NCI-H2227 (cell line): ENCODE data around the gene SLC16A13.
"Not testable (repeated sequence)": the region's sequence is repeated elsewhere in the genome, so short reads cannot be mapped to it uniquely, and the experiment has no call there.

Experiments
- DNase-seq: peaks from one replicate; lab custom pipeline; 2025; ENCODE audit not compliant: unreplicated experiment; lab: John Stamatoyannopoulos, UW

SLC16A13 gene

DNA sequence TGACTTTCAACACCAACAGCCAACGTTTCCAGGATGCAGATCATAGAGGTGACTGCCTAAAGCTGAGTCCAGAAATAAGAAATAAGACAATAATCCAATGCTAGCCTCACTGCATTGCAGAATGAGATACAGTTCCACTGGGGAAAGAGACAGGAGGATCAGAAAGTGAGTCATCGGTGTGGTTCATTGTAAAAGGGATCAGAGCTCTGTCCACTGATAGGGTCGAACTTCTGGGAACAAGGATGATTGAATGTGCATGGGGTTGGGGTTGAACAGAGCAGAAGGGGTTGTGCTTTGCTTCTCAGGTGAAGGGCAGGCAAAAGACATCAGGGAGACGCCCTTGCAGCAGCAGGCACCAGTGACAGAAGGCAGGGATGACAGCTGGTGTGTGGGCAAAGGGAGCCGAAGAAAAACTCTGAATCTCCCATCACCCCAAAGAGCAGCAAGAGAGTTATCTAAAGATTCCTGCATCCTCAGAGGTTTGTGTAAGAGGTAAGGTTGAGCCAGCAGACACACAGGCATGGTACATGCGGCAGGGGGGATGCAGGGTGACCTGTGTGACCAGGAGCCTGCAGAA is 27.8 kb downstream of the SLC16A13 start:
- DNase-seq = no peak

DNA sequence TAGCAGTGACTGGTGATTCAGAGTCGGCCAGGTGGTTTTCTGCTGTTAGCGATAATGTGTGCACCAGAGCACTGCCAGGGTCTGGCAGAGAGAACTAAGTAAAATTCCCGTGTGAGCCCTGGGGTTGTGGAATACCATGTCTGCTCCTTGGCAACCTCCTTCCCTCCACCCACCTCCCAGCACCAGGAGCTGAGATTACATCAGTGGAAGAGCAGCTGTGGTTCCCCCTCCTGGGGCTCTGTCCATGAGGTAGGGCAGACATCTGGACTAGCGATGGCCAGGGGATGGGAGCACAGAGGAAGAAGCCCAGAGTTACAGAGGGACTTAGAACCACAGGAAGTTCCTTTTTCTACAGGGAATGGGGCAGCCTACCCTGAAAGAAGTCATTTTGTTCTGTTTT is 28.4 kb downstream of the SLC16A13 start:
- no peak for DNase-seq

DNA sequence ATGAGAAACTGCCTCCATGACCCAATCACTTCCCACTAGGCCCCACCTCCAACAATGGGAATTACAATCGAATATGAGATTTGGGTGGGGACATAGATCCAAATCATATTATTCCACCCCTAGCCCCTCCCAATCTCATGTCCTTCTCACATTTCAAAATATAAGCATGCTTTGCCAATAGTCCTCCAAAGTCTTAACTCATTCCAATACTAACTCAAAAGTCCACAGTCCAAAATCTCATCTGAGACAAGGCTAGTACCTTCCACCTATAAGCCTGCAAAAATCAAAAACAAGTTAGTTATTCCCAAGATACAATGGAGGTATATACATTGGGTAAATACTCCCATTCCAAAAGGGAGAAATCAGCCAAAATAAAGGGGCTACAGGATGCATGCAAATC is 31.4 kb downstream of the SLC16A13 start:
- DNase-seq = no peak

DNA sequence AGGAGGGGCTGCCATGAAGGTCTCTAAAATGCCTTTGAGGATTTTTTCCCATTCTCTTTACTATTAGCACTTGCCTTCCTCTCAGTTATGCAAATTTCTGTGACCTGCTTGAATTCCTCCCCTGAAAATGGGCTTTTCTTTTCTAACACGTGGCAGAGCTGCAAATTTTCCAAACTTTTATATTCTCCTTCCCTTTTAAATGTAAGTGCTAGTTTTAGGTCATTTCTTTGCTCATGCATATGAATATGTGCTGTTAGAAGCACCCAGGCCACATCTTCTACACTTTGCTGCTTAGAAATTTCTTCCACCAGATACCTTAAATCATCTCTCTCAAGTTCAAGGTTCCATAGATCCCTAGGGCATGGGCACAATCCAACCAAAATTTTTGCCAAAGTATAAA is 32.5 kb downstream of the SLC16A13 start:
- no peak for DNase-seq

DNA sequence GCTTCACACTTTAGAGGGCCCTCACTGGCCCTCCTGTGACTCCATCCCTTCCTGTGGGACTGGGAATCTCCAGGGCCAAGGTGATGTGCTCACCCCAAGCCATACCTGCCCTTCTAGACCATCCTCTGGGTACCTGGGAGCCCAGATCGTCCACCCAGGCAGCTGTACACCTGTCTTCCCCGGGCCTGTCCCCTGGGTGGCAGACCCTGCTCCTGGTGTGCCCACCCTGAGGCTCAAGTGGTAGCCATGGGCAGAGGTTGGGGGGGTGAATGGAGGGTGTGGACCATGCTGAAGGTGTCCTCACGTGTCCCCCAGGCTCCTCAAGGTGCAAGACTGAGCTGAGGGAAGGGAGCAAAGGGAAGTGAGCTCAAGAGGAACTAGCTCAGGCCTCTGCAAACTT is 34.9 kb downstream of the SLC16A13 start:
- DNase-seq = no peak

DNA sequence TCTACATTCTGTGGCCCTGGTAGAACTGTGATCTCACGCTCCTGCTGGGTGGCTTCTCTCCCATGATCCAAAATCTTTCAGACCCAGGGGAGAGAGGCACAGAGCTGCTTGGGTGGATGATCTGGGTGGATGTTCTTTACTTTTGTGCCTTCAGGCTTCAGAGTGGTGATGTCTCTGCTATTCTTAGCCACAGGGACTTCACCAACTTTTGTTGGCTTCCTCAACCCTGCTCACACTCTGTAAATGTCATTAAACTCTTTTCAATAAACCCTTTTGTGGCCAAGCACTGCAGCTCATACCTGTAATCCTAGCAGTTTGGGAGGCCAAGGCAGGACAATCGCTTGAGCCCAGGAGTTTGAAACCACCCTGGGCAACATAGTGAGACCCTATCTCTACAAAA is 36.6 kb downstream of the SLC16A13 start:
- DNase-seq = no peak

DNA sequence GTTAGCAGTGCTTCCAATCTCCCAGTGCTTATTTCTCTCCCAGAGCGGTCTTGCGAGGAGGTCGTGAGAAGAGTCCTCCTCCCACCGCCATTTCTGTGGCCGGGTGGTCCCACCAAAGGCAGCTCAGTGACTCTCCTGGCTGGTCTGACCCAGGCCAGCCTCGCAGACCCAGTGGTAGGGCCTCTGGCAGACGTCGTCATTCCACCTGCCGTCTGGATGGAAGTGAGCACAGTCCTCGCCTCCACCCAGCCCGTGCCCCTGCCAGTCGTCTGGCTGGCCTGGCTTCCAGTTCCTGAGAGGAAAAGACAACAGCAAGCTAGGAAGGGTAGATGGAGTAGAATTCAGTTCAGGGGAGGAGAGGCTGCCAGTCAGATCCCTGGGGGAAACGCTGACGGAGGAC is 39.1 kb downstream of the SLC16A13 start:
- DNase-seq = no peak

DNA sequence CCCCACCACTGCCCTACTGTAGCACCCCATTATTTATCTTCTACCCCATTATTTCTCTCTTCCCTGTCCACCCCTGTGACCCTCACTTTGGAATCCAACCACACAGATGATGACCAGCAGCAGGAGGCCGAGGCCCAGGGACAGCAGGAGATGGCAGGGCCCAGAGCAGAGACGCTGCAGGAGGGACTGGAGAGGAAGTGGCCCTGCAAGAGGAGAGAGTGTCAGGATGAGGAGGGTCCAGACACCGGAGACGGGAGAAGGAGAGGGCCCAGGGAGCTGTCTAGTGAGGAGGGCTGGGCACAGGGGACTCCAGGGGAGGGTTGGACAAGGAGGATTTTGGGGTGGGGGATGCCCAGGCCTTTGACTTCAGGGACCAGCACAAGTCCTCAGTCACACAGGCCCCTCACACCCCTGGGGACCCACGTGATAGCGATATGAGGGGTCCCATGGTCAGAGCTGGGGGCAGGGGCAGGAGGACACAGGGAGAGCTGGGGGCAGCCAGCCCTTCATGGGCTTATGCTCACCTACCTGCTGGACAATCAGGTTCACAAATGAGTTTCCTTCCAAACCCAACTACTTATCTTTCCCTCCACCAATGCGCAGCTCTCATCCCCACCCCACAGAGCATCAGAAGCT is 42.2 kb downstream of the SLC16A13 start:
- DNase-seq = no peak

DNA sequence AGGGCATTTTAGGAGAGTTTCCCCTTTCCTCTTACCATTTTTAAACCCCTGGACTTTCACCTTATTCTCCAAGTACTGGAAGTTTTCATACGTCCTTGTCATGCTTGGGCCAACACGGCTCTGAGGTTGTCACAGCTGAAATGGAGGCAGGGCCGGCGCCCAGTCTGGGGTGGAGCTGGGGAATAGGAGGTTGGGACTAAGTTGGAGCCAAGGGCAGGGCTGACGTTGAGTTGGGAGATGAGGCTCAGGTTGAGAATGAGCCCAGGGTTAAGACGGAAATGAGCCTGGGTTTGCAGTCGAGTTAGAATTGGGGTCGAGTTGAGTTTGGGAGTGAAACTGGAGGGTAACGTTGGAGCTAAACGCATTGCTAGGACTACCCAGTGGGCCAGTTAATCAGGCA is 42.9 kb downstream of the SLC16A13 start:
- no peak for DNase-seq

DNA sequence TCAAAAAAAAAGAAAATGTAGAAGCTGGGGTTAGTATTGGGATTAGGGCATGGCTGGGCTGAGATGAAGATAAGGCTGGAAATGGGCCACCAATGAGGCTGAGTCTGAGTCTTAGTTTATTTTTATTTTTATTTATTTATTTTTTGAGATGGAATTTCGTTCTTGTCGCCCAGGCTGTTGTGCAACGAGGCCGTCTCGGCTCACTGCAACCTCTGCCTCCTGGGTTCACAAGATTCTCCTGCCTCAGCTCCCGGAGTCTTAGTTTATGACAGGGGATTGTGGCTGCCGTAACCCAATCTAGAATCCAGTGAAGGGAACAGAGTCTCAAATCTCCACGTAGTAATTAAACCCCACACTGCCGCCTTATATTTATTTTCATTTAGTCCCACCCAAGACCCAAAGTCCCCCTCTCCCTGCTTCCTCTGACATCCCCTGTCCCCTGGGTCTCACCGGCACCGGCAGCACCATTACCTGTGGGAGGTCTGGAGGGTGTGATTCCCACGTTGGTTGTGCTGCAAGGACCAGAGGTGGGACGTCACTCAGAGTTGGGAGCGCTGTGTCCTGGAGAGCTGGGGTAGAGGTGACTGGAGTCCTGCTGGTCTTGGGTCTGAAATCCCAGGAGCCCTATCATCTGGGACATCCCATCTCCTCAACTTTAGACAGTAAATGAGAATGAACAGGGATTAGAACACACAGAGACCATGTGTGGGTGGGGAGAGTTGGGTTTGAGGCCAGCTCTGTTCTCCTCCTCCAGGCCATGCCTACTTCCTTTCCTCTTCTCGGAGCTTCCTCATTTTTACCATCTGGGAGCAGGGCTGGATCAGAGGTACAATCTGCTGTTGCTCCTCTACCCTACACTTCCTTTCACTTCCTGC is 44.0 kb downstream of the SLC16A13 start, which contains the start of gene CLEC10A:
Gene CLEC10A, minus strand, starts transcription at position 671 of the 875 bp plus-strand sequence. CDS start 1,439 bp downstream, outside the sequence.
- no peak for DNase-seq

DNA sequence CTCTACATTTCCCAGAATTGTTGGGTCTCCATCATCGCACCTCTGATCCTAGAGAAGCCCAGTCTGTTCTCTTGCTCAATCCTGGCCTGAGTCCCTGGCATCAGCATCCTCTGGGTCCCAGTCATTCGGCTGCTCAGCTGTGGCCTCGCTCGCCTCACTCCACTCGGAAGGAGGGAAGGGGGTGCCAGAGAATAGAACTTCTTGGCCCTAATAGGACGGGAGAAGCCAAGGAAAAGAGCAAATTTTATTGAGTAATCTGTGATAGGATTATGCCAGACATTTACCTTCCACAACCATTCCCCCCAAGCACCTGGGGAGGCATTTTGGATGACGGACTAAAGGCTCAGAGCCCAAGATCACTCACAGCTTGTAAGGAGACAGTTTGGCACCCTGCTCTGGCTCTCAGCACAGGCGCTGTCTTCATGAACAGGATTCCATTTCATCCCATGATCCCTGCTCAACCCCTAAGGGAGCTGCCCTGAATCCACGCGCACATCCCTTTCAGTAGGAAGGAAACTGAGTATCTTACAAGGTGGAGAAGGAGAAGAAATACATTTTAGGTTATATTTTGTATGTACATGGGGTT is 44.7 kb downstream of the SLC16A13 start:
- no peak for DNase-seq

DNA sequence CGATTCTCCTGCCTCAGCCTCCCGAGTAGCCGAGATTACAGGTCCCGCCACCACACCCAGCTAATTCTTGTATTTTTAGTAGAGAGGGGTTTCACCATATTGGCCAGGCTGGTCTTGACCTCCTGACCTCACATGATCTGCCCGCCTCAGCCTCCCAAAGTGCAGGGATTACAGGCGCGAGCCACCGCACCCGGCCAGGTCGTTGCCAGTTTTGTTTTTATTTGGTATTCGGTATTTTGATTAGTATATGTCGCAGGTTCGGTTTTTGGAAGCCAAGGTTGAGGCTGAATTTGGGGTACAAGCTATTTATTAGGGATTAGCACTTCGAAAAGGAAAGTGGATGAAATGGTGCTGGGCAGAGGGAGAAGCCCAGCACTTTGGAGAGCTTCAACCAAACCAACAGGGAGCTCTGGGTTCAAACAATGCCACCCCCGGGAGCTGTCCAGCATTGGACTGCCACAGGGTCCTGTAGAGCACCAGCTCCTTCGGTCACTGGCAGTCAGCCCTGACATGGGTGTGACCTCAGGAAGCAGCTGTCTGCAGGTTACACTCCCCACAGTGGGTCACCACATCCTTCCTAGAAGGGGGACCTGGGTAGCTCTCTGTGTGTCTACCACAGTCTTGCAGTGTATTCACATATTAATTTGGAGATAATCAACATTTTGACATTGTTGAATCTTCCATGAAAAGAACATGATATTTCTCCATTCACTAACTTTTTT is 45.7 kb downstream of the SLC16A13 start:
- DNase-seq = no peak

DNA sequence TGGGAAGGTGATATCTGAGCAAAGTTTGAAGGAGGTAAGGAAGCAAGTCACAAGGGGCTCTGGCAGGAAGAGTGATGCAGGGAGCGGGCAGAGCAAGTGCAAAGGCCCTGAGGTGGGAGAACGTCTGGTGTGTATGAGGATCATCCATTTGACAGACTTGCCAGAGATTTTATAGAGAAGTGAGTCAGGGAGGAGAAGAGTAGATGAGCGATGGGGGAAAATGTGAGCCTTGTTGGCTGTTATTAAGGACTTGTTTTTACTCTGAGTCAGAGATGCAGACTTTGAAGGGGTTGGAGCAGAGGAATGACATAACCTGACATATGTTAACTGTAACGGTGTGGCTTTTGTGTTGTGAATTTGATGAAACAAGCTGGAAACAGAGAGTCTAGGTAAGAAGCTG is 47.8 kb downstream of the SLC16A13 start:
- DNase-seq = no peak

DNA sequence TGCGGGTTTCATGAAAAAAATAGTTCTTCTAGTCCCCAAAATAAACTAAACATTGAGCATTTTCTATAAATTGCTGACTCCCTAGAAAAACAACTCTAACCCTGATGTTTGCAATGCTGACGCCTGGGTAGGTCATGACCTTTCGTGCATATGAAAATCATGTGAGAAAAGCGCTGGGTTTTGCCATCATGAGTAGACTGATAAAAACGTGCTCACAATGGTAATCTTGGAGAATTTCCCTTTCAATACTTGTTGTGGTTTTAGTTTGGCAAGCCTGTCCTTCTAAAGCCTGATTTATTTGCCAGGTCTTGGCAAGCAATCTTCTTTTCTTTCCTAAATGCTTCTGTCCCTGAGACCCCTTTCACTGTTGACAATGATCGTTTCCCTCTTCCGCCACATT is 48.3 kb downstream of the SLC16A13 start:
- no peak for DNase-seq

DNA sequence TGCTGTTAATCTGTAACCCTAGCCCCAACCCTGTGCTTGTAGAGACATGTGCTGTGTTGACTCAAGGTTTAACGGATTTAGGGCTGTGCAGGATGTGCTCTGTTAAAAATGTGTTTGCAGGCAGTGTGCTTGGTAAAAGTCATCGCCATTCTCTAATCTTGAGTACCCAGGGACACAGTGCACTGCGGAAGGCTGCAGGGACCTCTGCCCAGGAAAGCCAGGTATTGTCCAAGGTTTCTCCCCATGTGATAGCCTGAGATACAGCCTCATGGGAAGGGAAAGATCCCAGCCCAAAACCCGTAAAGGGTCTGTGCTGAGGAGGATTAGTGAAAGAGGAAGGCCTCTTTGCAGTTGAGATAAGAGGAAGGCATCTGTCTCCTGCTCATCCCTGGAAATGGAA is 52.6 kb downstream of the SLC16A13 start:
- DNase-seq = not testable (repeated sequence)

DNA sequence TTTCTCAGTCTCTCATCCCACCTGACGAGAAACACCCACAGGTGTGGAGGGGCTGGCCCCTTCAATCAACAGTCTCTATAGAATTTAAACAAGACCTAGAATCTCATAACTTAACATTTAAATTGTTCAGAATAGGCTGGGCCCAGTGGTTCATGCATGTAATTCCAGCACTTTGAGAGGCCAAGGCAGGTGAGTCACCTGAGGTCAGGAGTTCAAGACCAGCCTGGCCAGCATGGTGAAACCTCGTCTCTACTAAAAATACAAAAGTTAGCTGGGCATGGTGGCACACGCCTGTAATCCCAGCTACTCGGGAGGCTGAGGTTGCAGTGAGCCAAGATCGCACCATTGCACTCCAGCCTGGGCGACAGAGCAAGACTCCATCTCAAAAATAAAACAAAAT is 53.8 kb downstream of the SLC16A13 start:
- DNase-seq = not testable (repeated sequence)
